ENCODE results near the gene CADM1. TPM values are rescaled to one million over a fixed set of nuclear protein-coding genes. Genes with fewer than 3 reads are reported as not detected.

CADM1 gene
- total and polyA plus RNA-seq, 2 donors (not counting 3 experiments of a cell fraction or from before 2014, with no cell fraction given): 0.52 to 2.6 TPM

DNA sequence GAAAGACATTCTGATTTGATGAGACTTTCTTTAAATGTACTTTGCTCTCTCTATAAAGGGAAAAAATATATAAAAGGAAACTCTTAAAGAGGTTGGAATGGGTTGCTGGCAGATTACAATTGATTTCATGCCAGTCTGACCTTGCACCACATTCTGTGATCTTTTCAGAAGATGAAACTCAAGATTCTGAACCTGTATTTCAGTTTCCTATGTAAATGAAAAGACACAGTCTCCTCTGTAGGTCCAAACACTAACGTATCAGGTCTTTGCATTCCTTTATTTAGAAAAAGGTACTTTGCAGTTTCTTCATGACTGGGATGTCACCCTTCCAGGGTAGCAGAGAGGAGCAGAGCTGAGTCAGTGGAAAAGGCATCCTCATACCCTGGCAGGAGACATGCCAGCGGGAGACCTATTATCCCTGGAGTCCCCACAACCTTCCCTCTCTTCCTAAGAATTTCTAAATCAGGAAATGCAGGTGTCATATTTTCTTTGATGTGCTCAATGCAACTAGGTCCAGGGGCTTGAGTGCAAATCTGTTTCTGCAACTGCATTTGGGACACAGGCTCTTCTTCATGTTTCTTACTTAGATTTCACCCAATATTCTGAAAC is 282.6 kb downstream of the CADM1 start:
- BruUV-seq (replicated peaks): no TSS peak
- CTCF ChIA-PET: no interaction called here
- Histone ChIP-seq H3K4me1 (ENCODE audit: control insufficient read depth, extremely low read depth, insufficient read depth, low read length) (peaks cover 5% of the 10 kb centered on the region), H3K9ac (replicated peaks; ENCODE audit: extremely low read depth, insufficient read depth, low read length) (no peak overlapping the region), H3K9me3 (replicated peaks; ENCODE audit: control insufficient read depth, insufficient read depth, low read length) (no peaks in the 10 kb centered on the region), H3K79me2 (ENCODE audit: control insufficient read depth, insufficient read depth, low read length) (no peaks in the 10 kb centered on the region), H2AFZ (ENCODE audit: low read depth, low read length) (no peak overlapping the region), H3K27me3 (ENCODE audit: control insufficient read depth in 2 of 2, insufficient read depth in 2 of 2, low read length in 2 of 2) (no peaks in the 10 kb centered on the region), H4K20me1 (replicated peaks; ENCODE audit: control insufficient read depth, extremely low read depth, insufficient read depth, low read length) (no peaks in the 10 kb centered on the region), H3K4me3 (replicated peaks in 1 of 3; ENCODE audit: insufficient read depth in 1 of 3, low read depth in 1 of 3, low read length in 3 of 3) (no peak overlapping the region), H3K27ac (ENCODE audit: insufficient read depth, low read depth, low read length) (no peak overlapping the region), H3K9me1 (replicated peaks; ENCODE audit: control insufficient read depth, extremely low read depth, insufficient read depth, low read length) (no peaks in the 10 kb centered on the region), H3K4me2 (ENCODE audit: insufficient read depth, low read length) (no peak overlapping the region), H3K36me3 (ENCODE audit: control insufficient read depth in 2 of 2, extremely low read depth in 1 of 2, insufficient read depth in 2 of 2, low read length in 2 of 2) (no peaks in the 10 kb centered on the region)
- dilution Hi-C loops (cut with MboI; ENCODE audit: extremely low pct_ligation_motif_present, low sequenced_read_pairs): no loop called here
- POLR2A ChIA-PET: no interaction called here
- TF ChIP-seq GATA2 (IDR thresholded peaks at IDR 0.05; ENCODE audit: insufficient read depth, insufficient read length, low read depth, low read length) (no peak), POLR2A (IDR thresholded peaks at IDR 0.05; ENCODE audit: low read depth, low read length) (no peak), EZH2 (IDR thresholded peaks at IDR 0.05; ENCODE audit: borderline replicate concordance, low read depth, low read length, severe bottlenecking) (no peak), POLR2AphosphoS5 (IDR thresholded peaks at IDR 0.05; ENCODE audit: insufficient read depth, low read depth, low read length) (no peak), MYC (IDR thresholded peaks at IDR 0.05; ENCODE audit: low read depth, low read length) (no peak), JUN (IDR thresholded peaks at IDR 0.05; ENCODE audit: borderline replicate concordance, insufficient read depth, insufficient read length, low read depth) (no peak)
- TF ChIP-seq, protein P1, sequence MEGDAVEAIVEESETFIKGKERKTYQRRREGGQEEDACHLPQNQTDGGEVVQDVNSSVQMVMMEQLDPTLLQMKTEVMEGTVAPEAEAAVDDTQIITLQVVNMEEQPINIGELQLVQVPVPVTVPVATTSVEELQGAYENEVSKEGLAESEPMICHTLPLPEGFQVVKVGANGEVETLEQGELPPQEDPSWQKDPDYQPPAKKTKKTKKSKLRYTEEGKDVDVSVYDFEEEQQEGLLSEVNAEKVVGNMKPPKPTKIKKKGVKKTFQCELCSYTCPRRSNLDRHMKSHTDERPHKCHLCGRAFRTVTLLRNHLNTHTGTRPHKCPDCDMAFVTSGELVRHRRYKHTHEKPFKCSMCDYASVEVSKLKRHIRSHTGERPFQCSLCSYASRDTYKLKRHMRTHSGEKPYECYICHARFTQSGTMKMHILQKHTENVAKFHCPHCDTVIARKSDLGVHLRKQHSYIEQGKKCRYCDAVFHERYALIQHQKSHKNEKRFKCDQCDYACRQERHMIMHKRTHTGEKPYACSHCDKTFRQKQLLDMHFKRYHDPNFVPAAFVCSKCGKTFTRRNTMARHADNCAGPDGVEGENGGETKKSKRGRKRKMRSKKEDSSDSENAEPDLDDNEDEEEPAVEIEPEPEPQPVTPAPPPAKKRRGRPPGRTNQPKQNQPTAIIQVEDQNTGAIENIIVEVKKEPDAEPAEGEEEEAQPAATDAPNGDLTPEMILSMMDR (IDR thresholded peaks at IDR 0.05; ENCODE audit: extremely low read depth in 1 of 2, insufficient read depth in 1 of 2, low read depth in 1 of 2, low read length in 2 of 2): no peak
- TF ChIP-seq, protein P2, sequence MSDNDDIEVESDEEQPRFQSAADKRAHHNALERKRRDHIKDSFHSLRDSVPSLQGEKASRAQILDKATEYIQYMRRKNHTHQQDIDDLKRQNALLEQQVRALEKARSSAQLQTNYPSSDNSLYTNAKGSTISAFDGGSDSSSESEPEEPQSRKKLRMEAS (IDR thresholded peaks at IDR 0.05; ENCODE audit: insufficient read depth, insufficient read length): no peak
- no peak for FAIRE-seq
- no peak for DNase-seq (ENCODE audit: low read depth, low spot score)
- intact Hi-C loops (cut with micrococcal nuclease): loop anchor here (5.0 kb wide), 1 partner anchor 71 kb away; no protein-coding TSS in a partner anchor
